ENCODE data around the gene CFAP65. TPM values are rescaled to one million over a fixed set of nuclear protein-coding genes. Genes with fewer than 3 reads are reported as not detected.

The CFAP65 gene
- under 1 TPM in 1 of 2 donors, not detected in 1; 0.34 TPM for total RNA-seq

DNA sequence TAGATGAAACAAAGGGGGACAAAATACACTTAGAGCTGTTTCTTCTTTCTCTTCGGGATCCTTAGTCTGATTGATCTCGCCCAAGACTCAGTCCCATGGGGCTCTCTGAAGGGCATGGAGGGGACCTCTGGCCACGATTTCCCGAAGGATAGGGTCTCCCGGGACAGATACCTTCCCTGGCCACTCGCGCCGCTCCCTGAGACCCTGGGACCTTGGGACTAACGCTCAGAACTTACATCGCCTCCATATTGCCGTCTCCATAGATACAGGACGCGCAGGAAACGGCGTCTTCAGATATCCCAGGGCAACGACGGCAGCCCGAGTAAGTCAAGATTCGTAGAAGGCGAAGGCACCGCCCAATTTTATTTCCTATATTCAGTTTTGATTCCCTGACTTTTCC is at the start of gene CFAP65:
CFAP65 (minus strand) TSS at position 265 of the 400 bp plus-strand sequence. CDS start 2,468 bp downstream, outside the sequence.

GRCh38 chr2:219060821-219061791 is 19.8 kb upstream of the CFAP65 start, which contains the start of gene IHH:
Gene IHH (minus strand): TSS chr2:219060921. CDS start chr2:219060467, 454 bp downstream.

DNA sequence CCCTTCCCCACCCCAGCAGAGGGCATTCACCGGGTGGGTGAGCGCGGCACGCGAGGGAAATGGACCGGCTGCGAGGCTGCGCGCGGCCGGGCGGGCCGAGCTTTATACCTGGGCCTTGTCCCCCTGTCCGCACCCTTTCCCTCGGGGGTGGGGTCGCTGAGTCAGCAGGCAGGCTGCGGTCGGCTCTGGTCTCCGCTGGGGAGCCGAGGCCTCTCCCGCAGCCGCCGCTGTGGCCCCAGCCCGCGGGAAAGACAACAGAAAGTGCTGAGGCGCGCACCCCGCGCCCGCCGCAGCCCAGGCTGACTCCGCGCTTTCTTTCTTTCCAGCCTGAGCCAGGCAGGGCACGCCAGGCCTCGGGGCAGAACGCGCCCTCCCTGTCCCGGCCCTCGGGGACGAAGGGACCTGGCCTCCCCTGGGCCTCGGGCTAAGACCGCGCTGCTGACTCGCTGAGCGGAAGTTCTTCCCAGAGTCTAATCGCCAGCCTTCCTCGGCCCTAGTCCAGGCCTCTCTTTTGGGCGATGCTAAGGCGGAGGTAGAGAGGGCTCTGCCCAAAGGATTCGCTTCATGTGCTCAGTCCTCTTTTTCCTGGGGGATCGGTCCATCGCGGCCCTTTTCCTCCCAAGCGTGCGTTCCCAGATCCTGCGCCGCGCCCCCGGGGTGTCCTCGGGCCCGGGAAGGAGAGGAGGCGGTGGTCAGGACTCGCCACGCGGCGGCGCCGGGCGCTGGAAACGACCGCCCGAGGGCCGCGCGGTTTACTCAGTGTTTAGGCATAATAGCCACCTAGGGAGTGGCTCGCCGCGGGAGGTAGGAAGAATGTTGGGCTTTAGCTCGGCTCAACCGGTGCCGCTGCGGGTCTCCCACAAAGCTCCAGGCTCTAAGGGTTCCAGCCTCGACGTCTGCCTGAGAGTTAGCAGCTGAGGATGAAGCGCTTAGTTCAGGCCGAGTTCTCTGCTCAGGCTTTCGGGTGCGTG is 47.7 kb downstream of the CFAP65 start, which contains the start of gene CRYBA2:
CRYBA2 (minus strand) TSS at position 78 of the 971 bp plus-strand sequence. CDS start 246 bp downstream, outside the sequence.

GRCh38 chr2:218985021-218985324 is 56.3 kb downstream of the CFAP65 start, which contains the start of gene FEV:
Gene FEV (minus strand): TSS chr2:218985184. CDS start chr2:218985075, 109 bp downstream.

DNA sequence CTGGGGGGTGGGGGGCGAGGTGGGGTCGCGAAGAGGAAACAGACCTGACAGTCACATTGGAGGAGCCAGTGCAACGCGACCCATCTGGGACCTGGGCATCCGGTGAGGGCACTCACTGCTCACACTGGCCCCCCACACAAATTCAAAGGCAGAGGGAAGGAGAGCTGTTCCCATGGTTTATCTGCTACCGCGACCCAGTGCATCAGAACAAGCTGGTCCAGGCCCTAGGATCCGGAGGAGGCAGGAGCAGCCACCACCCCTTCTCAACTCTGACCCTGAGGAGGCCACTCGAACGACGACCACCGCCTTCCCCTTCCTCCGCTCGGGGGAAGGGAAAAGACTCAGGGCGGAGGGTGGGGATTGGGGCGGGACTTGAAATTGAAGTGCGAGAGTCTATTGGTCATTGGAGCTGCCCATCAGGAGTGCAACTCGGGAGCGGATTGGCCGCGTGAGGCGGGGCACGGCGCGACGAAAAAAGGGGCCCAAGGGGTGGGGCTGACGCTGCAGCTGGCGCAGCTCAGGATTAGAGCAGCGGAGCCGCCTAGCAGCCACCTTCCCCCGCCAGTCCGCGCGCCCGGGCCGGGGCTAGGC is 82.1 kb downstream of the CFAP65 start, which contains the start of gene CDK5R2:
CDK5R2 (plus strand) TSS at position 526 of the 591 bp plus-strand sequence. CDS start 155 bp downstream, outside the sequence.

Small RNA genes lying within 50 kb of the gene (small RNA-seq; reads per million reads assigned to genes)
- gene MIR3131 (0.04 to 0.52 reads per million in 2 donors), gene MIR375 (0.99 to 1.5 reads per million in 2 donors)

Other genes with a start within 250 kb of the CFAP65 start
- gene PRKAG3, start 209.7 kb downstream of the CFAP65 start, total RNA-seq, result not detected
- gene WNT6, start 181.7 kb downstream of the CFAP65 start, total RNA-seq, result 1 to 10 TPM in 1 of 2 donors, under 1 TPM in 1; 0.34 to 1.7 TPM
- under 1 TPM in 1 of 2 donors, not detected in 1; 0.34 TPM for gene WNT10A, start 160.7 kb downstream of the CFAP65 start, total RNA-seq
- gene CDK5R2, start 81.8 kb downstream of the CFAP65 start, total RNA-seq, result not detected
- gene FEV, start 56.3 kb downstream of the CFAP65 start, total RNA-seq, result not detected
- under 1 TPM in 1 of 2 donors, not detected in 1; 0.34 TPM for gene CRYBA2, start 48.1 kb downstream of the CFAP65 start, total RNA-seq
- gene IHH, start 19.4 kb upstream of the CFAP65 start, total RNA-seq, result under 1 TPM in 1 of 2 donors, not detected in 1; 0.34 TPM
- 10 to 100 TPM; 26.8 to 29.6 TPM for gene NHEJ1, start 119.3 kb upstream of the CFAP65 start, total RNA-seq
- 1 to 10 TPM in 1 of 2 donors, under 1 TPM in 1; 1.00 to 1.4 TPM for gene SLC23A3, start 128.5 kb upstream of the CFAP65 start, total RNA-seq
- 10 to 100 TPM; 26.6 to 27.9 TPM for gene CNPPD1, start 135.4 kb upstream of the CFAP65 start, total RNA-seq
- 10 to 100 TPM; 64.6 to 99.8 TPM for gene RETREG2, start 136.8 kb upstream of the CFAP65 start, total RNA-seq
- 10 to 100 TPM; 13.7 to 24.8 TPM for gene ZFAND2B, start 165.3 kb upstream of the CFAP65 start, total RNA-seq
- 10 to 100 TPM; 44.7 to 90.9 TPM for gene ABCB6, start 177.4 kb upstream of the CFAP65 start, total RNA-seq
- gene ATG9A, start 188.1 kb upstream of the CFAP65 start, total RNA-seq, result 10 to 100 TPM; 54.7 to 63.6 TPM
- gene ANKZF1, start 188.3 kb upstream of the CFAP65 start, total RNA-seq, result 10 to 100 TPM; 12.7 to 22.0 TPM
- 10 to 100 TPM; 16.0 to 16.2 TPM for gene GLB1L, start 203.9 kb upstream of the CFAP65 start, total RNA-seq
- 10 to 100 TPM; 23.3 to 36.5 TPM for gene STK16, start 204.0 kb upstream of the CFAP65 start, total RNA-seq
- not detected for gene TUBA4B, start 211.7 kb upstream of the CFAP65 start, total RNA-seq
- gene TUBA4A, start 212.4 kb upstream of the CFAP65 start, total RNA-seq, result 1 to 10 TPM; 2.1 to 3.0 TPM
- gene DNAJB2, start 237.8 kb upstream of the CFAP65 start, total RNA-seq, result 10 to 100 TPM; 25.3 to 37.9 TPM